Duodenal mucosa (tissue), 2 donors: Measurements from ENCODE around the gene SRSF9.
"Not testable (repeated sequence)": the region's sequence is repeated elsewhere in the genome, so short reads cannot be mapped to it uniquely, and the experiment has no call there.

Experiments
- H3K27ac ChIP-seq: one replicate; pipeline ENCODE4 v1.7.0; 2013; ENCODE audit warnings: low read depth, low read length
- H3K27me3 ChIP-seq, 2 donors: one replicate each; pipeline ENCODE4 v1.7.0; 2013; ENCODE audit warnings: low read length in 2 of 2, control low read depth in 1 of 2; ENCODE audit not compliant: insufficient read depth in 2 of 2, control insufficient read depth in 1 of 2
- H3K36me3 ChIP-seq, 2 donors: one replicate each; pipeline ENCODE4 v1.7.0; 2013; ENCODE audit warnings: low read length in 2 of 2, control low read depth in 1 of 2; ENCODE audit not compliant: insufficient read depth in 2 of 2, control insufficient read depth in 1 of 2
- H3K4me1 ChIP-seq, 2 donors: one replicate each; pipeline ENCODE4 v1.7.0; 2013; ENCODE audit warnings: low read length in 2 of 2, control low read depth in 1 of 2; ENCODE audit not compliant: insufficient read depth in 2 of 2, control insufficient read depth in 1 of 2
- H3K4me3 ChIP-seq, 2 donors: one replicate each; pipeline ENCODE4 v1.7.0; 2013; ENCODE audit warnings: low read length in 2 of 2, low read depth in 1 of 2
- H3K9ac ChIP-seq, 2 donors: one replicate each; pipeline ENCODE4 v1.7.0; 2013; ENCODE audit warnings: low read length in 2 of 2, low read depth in 1 of 2
- H3K9me3 ChIP-seq, 2 donors: one replicate each; pipeline ENCODE4 v1.7.0; 2013; ENCODE audit warnings: low read length in 2 of 2, control low read depth in 1 of 2; ENCODE audit not compliant: control insufficient read depth in 1 of 2

The SRSF9 gene

DNA sequence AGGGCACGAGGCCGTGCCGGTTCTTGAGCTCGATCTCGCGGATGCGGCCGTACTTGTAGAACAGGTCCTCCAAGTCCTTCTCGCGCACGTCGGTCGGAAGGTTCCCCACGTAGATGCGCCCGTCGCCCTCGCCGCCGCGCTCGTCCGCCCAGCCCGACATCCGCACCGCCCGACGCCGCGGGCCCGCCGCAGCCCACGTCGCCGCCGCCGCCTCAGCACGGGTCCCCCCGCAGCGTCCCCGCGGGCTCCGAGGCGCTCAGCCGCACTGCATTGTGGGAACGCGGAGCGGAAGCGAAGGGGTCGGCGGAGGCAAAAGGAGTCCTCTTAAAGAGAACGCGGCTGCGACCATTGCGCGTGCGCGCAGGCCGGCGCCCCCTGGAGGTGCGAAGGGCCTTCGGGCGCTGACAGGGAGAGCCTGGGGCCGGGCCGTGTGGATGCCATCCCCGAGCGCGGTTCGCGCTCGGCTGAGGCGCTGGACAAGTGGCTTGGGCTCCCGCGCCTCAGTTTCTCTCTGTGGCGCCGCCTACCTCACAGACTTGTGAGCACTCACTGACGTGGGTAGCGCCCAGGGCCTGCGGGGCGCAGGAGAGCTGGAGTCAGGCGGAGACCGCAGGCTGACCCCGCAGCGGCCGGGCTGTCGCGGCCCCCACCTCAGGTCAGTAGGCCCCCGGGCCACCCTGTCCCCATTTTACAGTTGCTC, at the start of gene SRSF9:
Gene SRSF9 (minus strand): TSS at position 299 of the 700 bp plus-strand sequence. CDS start 139 bp downstream, at position 160.
- H3K9ac ChIP-seq: peak within 1 kb of the TSS; percentile 69 to 79
- peak within 1 kb of the TSS; percentile 91 for H3K27ac ChIP-seq
- H3K36me3 ChIP-seq: peaks cover 8 to 23% of the 10 kb centered on the region in 2 donors
- no peaks in the 10 kb centered on the region for H3K27me3 ChIP-seq
- H3K4me3 ChIP-seq: peak within 1 kb of the TSS; percentile 73 to 87
- H3K9me3 ChIP-seq: no peaks in the 10 kb centered on the region
- H3K4me1 ChIP-seq: peaks cover 10 to 27% of the 10 kb centered on the region in 2 donors

GRCh38 chr12:120519324-120519723, 49.8 kb upstream of the SRSF9 start:
- not testable (repeated sequence) for H3K27ac ChIP-seq, H3K4me1 ChIP-seq, H3K27me3 ChIP-seq, H3K4me3 ChIP-seq, H3K9ac ChIP-seq, H3K9me3 ChIP-seq
- peaks cover 9 to 40% of the 10 kb centered on the region in 2 donors for H3K36me3 ChIP-seq

DNA sequence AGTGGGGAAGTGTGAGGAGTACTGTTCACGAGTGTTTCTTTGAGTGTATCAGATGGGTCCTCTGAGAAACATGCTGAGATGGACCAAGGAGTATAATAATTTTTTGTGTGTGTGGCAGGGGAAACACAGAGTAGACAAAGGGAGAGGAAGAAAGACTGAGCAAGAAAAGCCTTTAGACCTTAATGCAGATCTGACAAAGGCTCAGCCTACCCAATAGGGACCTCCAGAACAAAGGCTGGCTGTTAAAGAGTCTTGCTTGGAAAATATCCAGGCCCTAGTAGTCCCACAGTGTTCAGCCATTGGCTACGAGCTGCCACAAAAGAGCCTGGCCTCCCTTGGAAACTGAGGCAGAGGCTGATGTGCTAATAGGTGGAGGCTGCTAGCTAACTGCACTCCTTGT, 45.9 kb upstream of the SRSF9 start:
- peaks cover 19 to 37% of the 10 kb centered on the region in 2 donors for H3K36me3 ChIP-seq
- H3K27ac ChIP-seq: no peak overlapping the region
- H3K4me1 ChIP-seq: no peaks in the 10 kb centered on the region
- no peak overlapping the region for H3K4me3 ChIP-seq
- H3K27me3 ChIP-seq: no peaks in the 10 kb centered on the region
- H3K9me3 ChIP-seq: no peaks in the 10 kb centered on the region
- no peak overlapping the region for H3K9ac ChIP-seq

DNA sequence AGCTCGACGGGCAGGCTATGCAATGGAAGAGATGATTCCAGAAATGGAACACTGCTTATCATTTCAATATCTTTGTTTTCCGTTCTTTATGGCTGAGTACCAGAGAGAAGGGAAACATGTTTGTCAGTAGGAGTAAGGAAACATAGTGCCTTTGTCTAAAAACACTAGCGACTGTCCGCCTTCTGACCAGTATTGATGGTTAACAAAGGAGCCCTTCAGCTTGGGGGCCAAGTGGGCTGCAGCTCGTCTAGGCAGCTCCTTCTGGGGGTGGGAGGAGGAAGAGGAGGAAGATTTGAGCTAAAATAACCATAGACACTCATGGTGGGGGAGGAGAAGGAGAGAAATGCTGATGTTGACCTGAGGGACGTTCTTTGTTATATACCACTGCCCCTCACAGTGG, 44.5 kb upstream of the SRSF9 start:
- no peaks in the 10 kb centered on the region for H3K4me1 ChIP-seq
- no peak overlapping the region for H3K27ac ChIP-seq
- no peak overlapping the region for H3K9ac ChIP-seq
- no peak overlapping the region for H3K4me3 ChIP-seq
- H3K9me3 ChIP-seq: no peaks in the 10 kb centered on the region
- H3K36me3 ChIP-seq: peaks cover 23 to 49% of the 10 kb centered on the region in 2 donors
- H3K27me3 ChIP-seq: no peaks in the 10 kb centered on the region

GRCh38 chr12:120508537-120508936, 39.0 kb upstream of the SRSF9 start:
- Histone ChIP-seq H3K9ac (no peak overlapping the region), H3K27me3 (no peaks in the 10 kb centered on the region), H3K9me3 (no peaks in the 10 kb centered on the region), H3K27ac (no peak overlapping the region), H3K4me1 (no peaks in the 10 kb centered on the region), H3K36me3 (peaks cover 17 to 39% of the 10 kb centered on the region in 2 donors), H3K4me3 (no peak overlapping the region)

DNA sequence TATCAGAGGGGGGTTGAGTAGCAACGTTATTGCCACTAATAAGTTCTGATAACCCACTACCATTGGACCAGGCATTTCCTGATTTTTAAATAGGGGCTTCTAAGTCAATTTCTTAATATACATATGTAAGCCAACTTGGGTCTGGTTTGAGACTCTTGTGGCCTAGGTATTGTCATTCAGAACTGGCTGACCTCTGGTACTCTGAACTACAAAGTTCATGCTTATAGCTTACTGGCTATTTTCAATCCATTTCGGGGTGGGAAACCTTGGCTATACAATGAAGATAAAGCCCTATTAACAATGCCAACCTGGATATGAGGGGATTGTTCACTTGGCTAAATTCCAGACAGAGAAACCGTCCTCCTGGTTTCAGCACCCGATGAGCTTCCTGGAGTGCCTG, 35.0 kb upstream of the SRSF9 start:
- Histone ChIP-seq H3K27ac (no peak overlapping the region), H3K9ac (no peak overlapping the region), H3K27me3 (no peaks in the 10 kb centered on the region), H3K4me1 (no peaks in the 10 kb centered on the region), H3K4me3 (no peak overlapping the region), H3K9me3 (no peaks in the 10 kb centered on the region), H3K36me3 (peaks cover 12 to 34% of the 10 kb centered on the region in 2 donors)

DNA sequence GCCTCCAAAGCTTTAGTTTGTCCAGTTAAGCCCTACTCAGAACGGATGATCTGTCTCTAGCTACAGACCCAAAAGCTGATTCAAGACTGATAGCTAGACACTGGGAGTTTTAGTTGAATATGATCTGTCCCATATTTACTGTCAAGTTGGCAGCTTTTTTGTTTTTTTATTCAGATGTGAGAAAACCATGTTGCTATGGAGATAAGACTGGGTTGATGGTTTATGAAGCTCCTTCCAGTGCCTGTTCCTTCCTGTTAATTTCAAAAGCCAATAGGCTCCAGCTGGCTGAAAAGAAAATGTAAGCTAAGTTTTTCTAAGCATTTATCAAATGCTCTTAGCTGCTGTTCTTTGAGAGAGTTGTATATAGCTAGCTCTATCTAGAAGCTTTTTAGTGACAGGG, 31.0 kb upstream of the SRSF9 start:
- Histone ChIP-seq H3K9ac (no peak overlapping the region), H3K27ac (no peak overlapping the region), H3K27me3 (no peaks in the 10 kb centered on the region), H3K9me3 (no peaks in the 10 kb centered on the region), H3K4me1 (peaks cover 11 to 16% of the 10 kb centered on the region in 2 donors), H3K4me3 (no peak overlapping the region), H3K36me3 (peaks cover 12 to 35% of the 10 kb centered on the region in 2 donors)

GRCh38 chr12:120498870-120499515, 29.4 kb upstream of the SRSF9 start:
- H3K4me1 ChIP-seq: peaks cover 18 to 21% of the 10 kb centered on the region in 2 donors
- no peak overlapping the region for H3K4me3 ChIP-seq
- H3K27me3 ChIP-seq: no peaks in the 10 kb centered on the region
- no peak overlapping the region for H3K9ac ChIP-seq
- H3K9me3 ChIP-seq: no peaks in the 10 kb centered on the region
- no peak overlapping the region for H3K27ac ChIP-seq
- peaks cover 12 to 27% of the 10 kb centered on the region in 2 donors for H3K36me3 ChIP-seq

GRCh38 chr12:120497524-120498150, 28.1 kb upstream of the SRSF9 start:
- Histone ChIP-seq H3K4me1 (peaks cover 18 to 21% of the 10 kb centered on the region in 2 donors), H3K27ac (no peak overlapping the region), H3K27me3 (no peaks in the 10 kb centered on the region), H3K9ac (peak overlapping the region; percentile 53 to 65), H3K9me3 (no peaks in the 10 kb centered on the region), H3K4me3 (peak overlapping the region; percentile 94), H3K36me3 (peaks cover 5 to 14% of the 10 kb centered on the region in 2 donors)
